CD14-positive monocyte (primary cell): ENCODE measurements around the gene TOGARAM2. TPM values are rescaled to one million over a fixed set of nuclear protein-coding genes. Genes with fewer than 3 reads are reported as not detected.

Experiments
- DNase-seq, 3 donors: peaks; one replicate each; pipeline ENCODE4 v3.0.0-alpha.2; 2011 to 2022
- H2AFZ ChIP-seq: 2 replicates; pipeline ENCODE4 v1.6.0; 2012; ENCODE audit warnings: mild to moderate bottlenecking, low read depth, low read length, inconsistent platforms; ENCODE audit not compliant: insufficient read depth, poor library complexity, severe bottlenecking
- H3K27ac ChIP-seq, 2 donors: 1 replicate in 1 of 2; 2 replicates in 1 of 2; pipeline ENCODE4 v1.5.1; 2012 to 2013; ENCODE audit warnings: low read length in 2 of 2, control low read depth in 1 of 2, inconsistent platforms in 1 of 2, low read depth in 1 of 2, mild to moderate bottlenecking in 1 of 2
- H3K27me3 ChIP-seq, 2 donors: one replicate each; pipeline versions ENCODE4 v1.6.0 to v1.6.1; 2011 to 2013; ENCODE audit warnings: low read length in 2 of 2; ENCODE audit not compliant: control insufficient read depth in 2 of 2, insufficient read depth in 2 of 2
- H3K36me3 ChIP-seq, 2 donors: replicated peaks in 1 of 2; 1 replicate in 1 of 2; 2 replicates in 1 of 2; pipeline versions ENCODE4 v1.5.1 to v1.6.1; 2012 to 2013; ENCODE audit warnings: low read length in 2 of 2, control low read depth in 1 of 2, inconsistent platforms in 1 of 2, mild to moderate bottlenecking in 1 of 2; ENCODE audit not compliant: insufficient read depth in 2 of 2, control insufficient read depth in 1 of 2
- H3K4me1 ChIP-seq, 2 donors: 1 replicate in 1 of 2; 2 replicates in 1 of 2; pipeline versions ENCODE4 v1.5.1 to v1.6.1; 2012 to 2013; ENCODE audit warnings: low read length in 2 of 2, control low read depth in 1 of 2, inconsistent platforms in 1 of 2, mild to moderate bottlenecking in 1 of 2, moderate library complexity in 1 of 2; ENCODE audit not compliant: insufficient read depth in 2 of 2, control insufficient read depth in 1 of 2
- H3K4me2 ChIP-seq: replicated peaks from 2 replicates; pipeline ENCODE3; 2012; ENCODE audit warnings: low read length, moderate library complexity, mild to moderate bottlenecking; ENCODE audit not compliant: poor library complexity, severe bottlenecking; ENCODE audit errors: extremely low read depth
- H3K4me3 ChIP-seq, 3 experiments: fragments of 200-600 bp in 1 of 3; sonication (generic) in 1 of 3; replicated peaks in 1 of 3; 1 replicate in 2 of 3; 2 replicates in 1 of 3; pipeline ENCODE4 v1.5.1; 2011 to 2013; ENCODE audit warnings: low read length in 3 of 3, mild to moderate bottlenecking in 3 of 3, control low read depth in 2 of 3, low read depth in 2 of 3, inconsistent platforms in 1 of 3, moderate library complexity in 1 of 3
- H3K79me2 ChIP-seq: 2 replicates; pipeline ENCODE4 v1.6.0; 2012; ENCODE audit warnings: mild to moderate bottlenecking, control low read depth, inconsistent platforms, low read length, moderate library complexity; ENCODE audit not compliant: insufficient read depth
- H3K9ac ChIP-seq: 2 replicates; pipeline ENCODE4 v1.6.0; 2017; ENCODE audit warnings: low read length, mild to moderate bottlenecking; ENCODE audit not compliant: insufficient read depth, poor library complexity, severe bottlenecking
- H3K9me3 ChIP-seq, 2 donors: replicated peaks in 1 of 2; 1 replicate in 1 of 2; 2 replicates in 1 of 2; pipeline versions ENCODE4 v1.5.1 to v1.6.1; 2012 to 2013; ENCODE audit warnings: low read length in 2 of 2, control low read depth in 1 of 2; ENCODE audit not compliant: control insufficient read depth in 1 of 2, insufficient read depth in 1 of 2
- H4K20me1 ChIP-seq: 2 replicates; pipeline ENCODE4 v1.6.0; 2012; ENCODE audit warnings: mild to moderate bottlenecking, low read length, control low read depth, moderate library complexity; ENCODE audit not compliant: insufficient read depth
- H3K27ac Mint-ChIP-seq, 7 donors: one replicate each; pipeline ENCODE4 v1.8.0; 2020; ENCODE audit warnings: mild to moderate bottlenecking in 7 of 7, mixed read lengths in 7 of 7, moderate library complexity in 6 of 7, inconsistent platforms in 2 of 7
- H3K27me3 Mint-ChIP-seq, 3 donors: one replicate each; pipeline ENCODE4 v1.8.0; 2021 to 2022; ENCODE audit warnings: low read depth in 3 of 3, mild to moderate bottlenecking in 3 of 3, mixed read lengths in 3 of 3, moderate library complexity in 3 of 3, inconsistent platforms in 1 of 3
- H3K36me3 Mint-ChIP-seq, 2 donors: one replicate each; pipeline ENCODE4 v1.8.0; 2020; ENCODE audit warnings: mixed read lengths in 2 of 2, inconsistent platforms in 1 of 2, mild to moderate bottlenecking in 1 of 2
- H3K4me1 Mint-ChIP-seq: one replicate; pipeline ENCODE4 v1.8.0; 2020; ENCODE audit warnings: mild to moderate bottlenecking, mixed read lengths
- H3K4me3 Mint-ChIP-seq, 2 donors: one replicate each; pipeline ENCODE4 v1.8.0; 2020; ENCODE audit warnings: mild to moderate bottlenecking in 2 of 2, mixed read lengths in 2 of 2, moderate library complexity in 1 of 2
- H3K9me3 Mint-ChIP-seq, 7 donors: one replicate each; pipeline ENCODE4 v1.8.0; 2020 to 2022; ENCODE audit warnings: mixed read lengths in 7 of 7, mild to moderate bottlenecking in 6 of 7, moderate library complexity in 6 of 7, inconsistent platforms in 2 of 7
- WGBS: methylation state at CpG from one replicate; pipeline ENCODE4 v1.1.5; 2013; ENCODE audit warnings: missing lambda C conversion rate; ENCODE audit not compliant: insufficient coverage; 5-methylcytosine and 5-hydroxymethylcytosine counted together
- intact Hi-C, 2 donors: fragments of 100-400 bp; cut with micrococcal nuclease; formaldehyde crosslinking; loops; one replicate each; pipeline versions ENCODE4 v1.15.0 to v1.15.1; 2023
- polyA plus RNA-seq, 3 donors: library from polyadenylated mRNA; depleted of rRNA in 1 of 3; unstranded in 2 of 3; stranded (reverse) in 1 of 3; fragments of 300-500 nt in 2 of 3; fragments of >200 nt in 1 of 3; fragmentation: Illumina TruSeq in 2 of 3; gene quantifications; 1 replicate in 2 of 3; 2 replicates in 1 of 3; pipeline ENCODE4 v1.2.3, GENCODE V29; 2012 to 2021
- TF ChIP-seq, protein P1 (sequence below): fragments of 200-600 bp; IDR thresholded peaks from one replicate; pipeline ENCODE4 v1.8.0; 2022; ENCODE audit warnings: antibody characterized with exemption, mild to moderate bottlenecking

Gene TOGARAM2
- polyA plus RNA-seq, 3 donors, result 0.23 to 5.5 TPM; not detected in 1

DNA sequence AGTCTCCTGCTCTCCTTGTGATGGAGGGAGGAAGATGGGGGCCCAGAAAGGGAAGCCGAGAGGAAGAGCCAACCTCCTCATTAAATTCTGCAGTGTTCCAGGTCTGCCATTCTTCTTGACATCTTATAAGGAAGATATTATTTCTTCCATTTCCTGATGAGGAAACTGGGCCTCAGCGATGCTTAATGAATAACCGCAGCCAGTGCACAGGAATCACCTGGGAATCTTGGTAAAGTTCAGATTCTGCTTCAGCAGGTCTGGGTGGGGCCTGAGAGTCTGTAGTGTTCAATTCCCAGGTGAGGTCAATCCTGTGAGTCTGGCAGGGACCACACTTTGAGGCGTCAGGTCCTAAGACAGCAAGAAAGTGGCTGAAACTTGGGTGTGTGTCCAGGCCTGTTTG is 75.9 kb downstream of the TOGARAM2 start:
- intact Hi-C loops, result no loop called here
- H3K4me1 Mint-ChIP-seq, result peaks cover 3% of the 10 kb centered on the region
- Histone ChIP-seq H3K27me3 (no peaks in the 10 kb centered on the region), H3K27ac (no peak overlapping the region), H3K4me2 (no peak overlapping the region), H4K20me1 (no peaks in the 10 kb centered on the region), H3K4me3 (no peak overlapping the region), H3K9ac (no peak overlapping the region), H3K4me1 (no peaks in the 10 kb centered on the region), H2AFZ (no peak overlapping the region), H3K36me3 (no peaks in the 10 kb centered on the region), H3K9me3 (no peaks in the 10 kb centered on the region), H3K79me2 (no peaks in the 10 kb centered on the region)
- H3K27ac Mint-ChIP-seq, result no peak overlapping the region
- DNase-seq, result no peak
- H3K9me3 Mint-ChIP-seq, result no peaks in the 10 kb centered on the region
- TF ChIP-seq, protein P1, sequence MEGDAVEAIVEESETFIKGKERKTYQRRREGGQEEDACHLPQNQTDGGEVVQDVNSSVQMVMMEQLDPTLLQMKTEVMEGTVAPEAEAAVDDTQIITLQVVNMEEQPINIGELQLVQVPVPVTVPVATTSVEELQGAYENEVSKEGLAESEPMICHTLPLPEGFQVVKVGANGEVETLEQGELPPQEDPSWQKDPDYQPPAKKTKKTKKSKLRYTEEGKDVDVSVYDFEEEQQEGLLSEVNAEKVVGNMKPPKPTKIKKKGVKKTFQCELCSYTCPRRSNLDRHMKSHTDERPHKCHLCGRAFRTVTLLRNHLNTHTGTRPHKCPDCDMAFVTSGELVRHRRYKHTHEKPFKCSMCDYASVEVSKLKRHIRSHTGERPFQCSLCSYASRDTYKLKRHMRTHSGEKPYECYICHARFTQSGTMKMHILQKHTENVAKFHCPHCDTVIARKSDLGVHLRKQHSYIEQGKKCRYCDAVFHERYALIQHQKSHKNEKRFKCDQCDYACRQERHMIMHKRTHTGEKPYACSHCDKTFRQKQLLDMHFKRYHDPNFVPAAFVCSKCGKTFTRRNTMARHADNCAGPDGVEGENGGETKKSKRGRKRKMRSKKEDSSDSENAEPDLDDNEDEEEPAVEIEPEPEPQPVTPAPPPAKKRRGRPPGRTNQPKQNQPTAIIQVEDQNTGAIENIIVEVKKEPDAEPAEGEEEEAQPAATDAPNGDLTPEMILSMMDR, result no peak
- 100% methylated on average over 3 of the region's 4 CpGs for WGBS
- no peak overlapping the region for H3K4me3 Mint-ChIP-seq
- H3K27me3 Mint-ChIP-seq, result peaks cover 0 to 1% (median 0%) of the 10 kb centered on the region in 3 donors
- H3K36me3 Mint-ChIP-seq, result no peaks in the 10 kb centered on the region

DNA sequence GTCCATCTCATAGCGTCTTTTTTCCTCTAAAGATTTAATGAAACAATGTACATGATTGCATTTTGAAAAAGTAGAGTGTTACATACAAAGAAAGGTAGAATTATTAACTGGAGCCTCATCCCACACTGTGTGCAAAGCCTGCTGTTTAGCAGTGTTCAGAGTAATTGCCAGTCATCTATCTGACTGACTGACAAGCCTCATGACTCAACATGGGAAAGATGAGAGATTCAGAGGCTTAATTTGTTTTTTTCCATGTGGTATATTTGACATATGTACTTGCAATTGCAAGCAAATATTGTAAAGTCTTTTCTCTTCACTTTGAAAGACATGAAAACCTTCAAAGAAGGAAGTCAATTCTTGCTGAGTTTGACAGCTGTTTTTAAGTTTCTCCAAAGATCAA is 78.5 kb downstream of the TOGARAM2 start:
- no peak overlapping the region for H2AFZ ChIP-seq
- DNase-seq, result no peak
- H3K4me1 Mint-ChIP-seq, result peaks cover 3% of the 10 kb centered on the region
- H3K27me3 ChIP-seq, result no peaks in the 10 kb centered on the region
- intact Hi-C loops, result no loop called here
- H3K4me1 ChIP-seq, result no peaks in the 10 kb centered on the region
- no CpG with 5 or more reads among the region's 1 CpG for WGBS
- no peaks in the 10 kb centered on the region for H3K9me3 ChIP-seq
- no peak overlapping the region for H3K27ac ChIP-seq
- no peak overlapping the region for H3K27ac Mint-ChIP-seq
- H3K36me3 Mint-ChIP-seq, result no peaks in the 10 kb centered on the region
- no peak overlapping the region for H3K9ac ChIP-seq
- H3K9me3 Mint-ChIP-seq, result peaks cover 0 to 2% (median 0%) of the 10 kb centered on the region in 7 donors
- TF ChIP-seq, protein P1, result no peak
- H3K4me2 ChIP-seq, result no peak overlapping the region
- no peaks in the 10 kb centered on the region for H3K36me3 ChIP-seq
- no peaks in the 10 kb centered on the region for H3K79me2 ChIP-seq
- no peak overlapping the region for H3K4me3 Mint-ChIP-seq
- no peaks in the 10 kb centered on the region for H4K20me1 ChIP-seq
- H3K27me3 Mint-ChIP-seq, result no peaks in the 10 kb centered on the region
- H3K4me3 ChIP-seq, result no peak overlapping the region
